Neural progenitor cell (in vitro differentiated cells): ENCODE results near the gene IL37.

ENCODE experiments used
- CTCF ChIP-seq: fragments of 200-600 bp; sonication (generic); IDR thresholded peaks from 2 replicates; pipeline ENCODE4 v1.5.1; 2017; ENCODE audit warnings: antibody characterized with exemption, mild to moderate bottlenecking
- EZH2 ChIP-seq: fragments of 200-600 bp; sonication (generic); IDR thresholded peaks from 2 replicates; pipeline ENCODE4 v1.6.1; 2017; ENCODE audit warnings: antibody characterized with exemption, mild to moderate bottlenecking, moderate library complexity
- EZH2phosphoT487 ChIP-seq: fragments of 200-600 bp; sonication (generic); IDR thresholded peaks from 2 replicates; pipeline ENCODE4 v1.6.1; 2017; ENCODE audit warnings: antibody characterized with exemption

- peak; percentile 30 for TF ChIP-seq CTCF
- TF ChIP-seq EZH2phosphoT487: no peak
- TF ChIP-seq EZH2: no peak
Measured at GRCh38 chr2:112960230-112960825, 49.4 kb downstream of the IL37 start.
